SW 1271 (cell line): Measurements from ENCODE around the gene MORN4.
"Not testable (repeated sequence)": the region's sequence is repeated elsewhere in the genome, so short reads cannot be mapped to it uniquely, and the experiment has no call there.

Experiments
- DNase-seq, 2 experiments: peaks; one replicate each; lab custom pipeline; 2025; lab: John Stamatoyannopoulos, UW

MORN4 gene

GRCh38 chr10:97596101-97597082 is 36.9 kb downstream of the MORN4 start:
- peak; percentile 36 to 63 for DNase-seq

GRCh38 chr10:97593421-97593820 is 39.9 kb downstream of the MORN4 start:
- DNase-seq = no peak

- no peak for DNase-seq
Observed at GRCh38 chr10:97590748-97591495, 42.4 kb downstream of the MORN4 start.

GRCh38 chr10:97590082-97590747 is 43.1 kb downstream of the MORN4 start:
- DNase-seq = no peak

GRCh38 chr10:97589479-97589878 is 43.8 kb downstream of the MORN4 start, which contains the start of gene C10orf62:
Gene C10orf62 (plus strand): TSS chr10:97589721. CDS start chr10:97589898, 177 bp downstream.
- no peak for DNase-seq

- DNase-seq = no peak
Observed at GRCh38 chr10:97587183-97587582, 46.1 kb downstream of the MORN4 start.

GRCh38 chr10:97585439-97585811 is 47.9 kb downstream of the MORN4 start:
- no peak for DNase-seq

GRCh38 chr10:97584798-97585438 is 48.4 kb downstream of the MORN4 start:
- DNase-seq = no peak

- peak in 1 of 2 experiments; percentile 12 for DNase-seq
Observed at GRCh38 chr10:97584060-97584797, 49.1 kb downstream of the MORN4 start, which contains the start of gene HOGA1. Gene HOGA1 (plus strand): TSS chr10:97584389. CDS start chr10:97584704, 315 bp downstream.

GRCh38 chr10:97583476-97583875 is 49.8 kb downstream of the MORN4 start:
- DNase-seq = no peak

- no peak for DNase-seq
Observed at GRCh38 chr10:97582169-97582568, 51.1 kb downstream of the MORN4 start.

- no peak for DNase-seq
Observed at GRCh38 chr10:97580421-97581367, 52.6 kb downstream of the MORN4 start.

- DNase-seq = no peak
Observed at GRCh38 chr10:97578171-97578844, 55.0 kb downstream of the MORN4 start.

GRCh38 chr10:97577701-97578100 is 55.6 kb downstream of the MORN4 start:
- no peak for DNase-seq

- DNase-seq = not testable (repeated sequence)
Observed at GRCh38 chr10:97576487-97576886, 56.8 kb downstream of the MORN4 start.

GRCh38 chr10:97575127-97575668 is 58.1 kb downstream of the MORN4 start:
- DNase-seq = peak in 1 of 2 experiments; percentile 59

GRCh38 chr10:97574374-97575126 is 58.8 kb downstream of the MORN4 start:
- peak; percentile 91 to 97 for DNase-seq

GRCh38 chr10:97573672-97574071 is 59.6 kb downstream of the MORN4 start:
- no peak for DNase-seq
